H1 (cell line): Measurements from ENCODE around the gene RAP1GAP. TPM values are rescaled to one million over a fixed set of nuclear protein-coding genes. Genes with fewer than 3 reads are reported as not detected.

ENCODE experiments used
- BACH1 ChIP-seq: IDR thresholded peaks from 2 replicates; pipeline ENCODE4 v1.6.1; 2012; ENCODE audit warnings: low read length, improper control_type of control experiment
- EP300 ChIP-seq, 2 experiments: IDR thresholded peaks; 1 replicate in 1 of 2; 2 replicates in 1 of 2; pipeline ENCODE4 v1.6.1; 2011 to 2012; ENCODE audit warnings: low read depth in 2 of 2, low read length in 2 of 2, mild to moderate bottlenecking in 2 of 2, borderline replicate concordance in 1 of 2, inconsistent platforms in 1 of 2, moderate library complexity in 1 of 2
- FOSL1 ChIP-seq: IDR thresholded peaks from 2 replicates; pipeline ENCODE4 v1.6.1; 2011; ENCODE audit warnings: mild to moderate bottlenecking, low read depth, low read length, moderate library complexity; ENCODE audit not compliant: insufficient read depth
- HDAC2 ChIP-seq, 2 experiments: fragments of 300-600 bp in 1 of 2; sonication (generic) in 1 of 2; IDR thresholded peaks; 2 replicates each; pipeline ENCODE4 v1.6.1; 2011 to 2012; ENCODE audit warnings: low read depth in 2 of 2, low read length in 2 of 2, mild to moderate bottlenecking in 2 of 2, moderate library complexity in 2 of 2, borderline replicate concordance in 1 of 2, inconsistent platforms in 1 of 2
- HDAC6 ChIP-seq: IDR thresholded peaks from one replicate; pipeline ENCODE4 v1.7.1; 2012; ENCODE audit warnings: low read depth, mild to moderate bottlenecking, inconsistent platforms, low read length, moderate library complexity
- KDM5A ChIP-seq: fragments of 200-600 bp; IDR thresholded peaks from 2 replicates; pipeline ENCODE4 v1.7.1; 2012; ENCODE audit warnings: mild to moderate bottlenecking, low read length, inconsistent platforms, mixed read lengths
- RFX5 ChIP-seq: IDR thresholded peaks from 2 replicates; pipeline ENCODE4 v1.6.1; 2011; ENCODE audit warnings: low read depth, low read length, improper control_type of control experiment, borderline replicate concordance
- SIX5 ChIP-seq: IDR thresholded peaks from 2 replicates; pipeline ENCODE4 v1.6.1; 2011; ENCODE audit warnings: mild to moderate bottlenecking, low read depth, low read length
- SP1 ChIP-seq: IDR thresholded peaks from 2 replicates; pipeline ENCODE4 v1.6.1; 2011; ENCODE audit warnings: low read depth, low read length
- TAF7 ChIP-seq: optimal IDR thresholded peaks from 2 replicates; pipeline ENCODE3; 2011; ENCODE audit warnings: low read depth, mild to moderate bottlenecking, inconsistent platforms, low read length, moderate library complexity, borderline replicate concordance
- polyA plus RNA-seq, 7 experiments: library from polyadenylated mRNA; depleted of rRNA in 3 of 7; stranded (reverse) in 5 of 7; unstranded in 2 of 7; fragments of >200 nt in 5 of 7; fragments of 200-250 nt in 2 of 7; gene quantifications; 1 replicate in 5 of 7; 2 replicates in 1 of 7; 4 replicates in 1 of 7; pipeline versions ENCODE4 v1.2.1 to v1.2.3, GENCODE V29; 2011 to 2013; ENCODE audit warnings: missing spikeins in 2 of 7, mixed read lengths in 2 of 7
- total RNA-seq: library from RNA; stranded (reverse); fragmentation: NEBNext Ultra II Directional; extraction: Animal tissue kit (Norgen Biotek cat#: 25700); gene quantifications from 2 replicates; pipeline ENCODE4 v1.2.1, GENCODE V29; 2021

Gene RAP1GAP
- total and polyA plus RNA-seq, 2 of the 8 experiments (the other 6 are each of a cell fraction or from before 2014, with no cell fraction given): 8.4 TPM

DNA sequence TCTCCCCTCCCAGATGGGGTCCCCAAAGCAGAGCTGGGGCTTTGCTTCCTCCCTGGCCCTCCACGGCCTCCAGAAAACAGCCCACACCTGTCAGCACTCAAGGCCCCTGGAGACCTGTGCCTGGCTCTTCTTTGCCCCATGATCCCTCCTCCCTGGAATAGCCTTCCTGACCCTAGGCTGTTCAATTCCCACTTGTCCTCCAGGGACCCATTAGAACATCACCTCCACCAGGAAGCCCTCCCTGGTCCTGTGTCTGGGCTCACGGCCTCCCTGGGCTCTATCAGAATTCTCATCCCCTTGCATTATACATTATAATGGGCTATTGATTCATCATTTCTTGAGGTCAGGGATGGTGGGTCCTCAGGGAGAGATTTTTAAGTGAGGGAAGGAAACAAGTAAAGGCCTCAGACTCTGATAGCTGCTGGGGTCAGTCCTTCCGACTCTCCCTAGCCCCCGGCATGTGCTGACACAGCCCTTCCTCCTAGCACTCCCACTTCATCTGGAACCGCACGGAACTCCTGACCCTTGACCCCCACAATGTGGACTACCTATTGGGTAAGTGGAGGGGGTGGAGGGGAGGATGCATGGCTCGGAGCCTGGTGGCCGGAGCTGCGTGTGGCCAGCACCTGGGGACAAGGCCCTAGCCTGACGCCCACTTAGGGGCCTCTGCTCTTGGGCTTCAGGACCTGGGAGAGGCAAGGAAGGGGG lies 99.2 kb downstream of the RAP1GAP start (continued):
- TF ChIP-seq FOSL1: no peak
- no peak for TF ChIP-seq TAF7
- TF ChIP-seq HDAC6: no peak
- TF ChIP-seq SIX5: no peak
- TF ChIP-seq BACH1: no peak
- no peak for TF ChIP-seq KDM5A
- TF ChIP-seq RFX5: no peak
- no peak for TF ChIP-seq EP300 (IDR thresholded peaks at IDR 0.05; ENCODE audit: borderline replicate concordance in 1 of 2, low read depth in 2 of 2, low read length in 2 of 2)
- no peak for TF ChIP-seq HDAC2 (IDR thresholded peaks at IDR 0.05; ENCODE audit: borderline replicate concordance in 1 of 2, low read depth in 2 of 2, low read length in 2 of 2)
- TF ChIP-seq SP1: no peak
